Mesenchymal stem cell (in vitro differentiated cells and primary cell): ENCODE measurements around the gene ATF7IP2.

Source experiments
- DNase-seq: peaks from one replicate; pipeline ENCODE4 v3.0.0-alpha.2; 2013
- H2AFZ ChIP-seq: one replicate; pipeline ENCODE4 v1.6.1; 2013; ENCODE audit warnings: low read depth, mild to moderate bottlenecking, control low read depth, inconsistent platforms, low read length, moderate library complexity
- H2AK5ac ChIP-seq: 2 replicates; pipeline ENCODE4 v1.6.1; 2013; ENCODE audit warnings: low read length, moderate library complexity, mild to moderate bottlenecking, inconsistent platforms; ENCODE audit not compliant: severe bottlenecking
- H2BK120ac ChIP-seq: one replicate; pipeline ENCODE4 v1.6.1; 2013; ENCODE audit warnings: low read depth, mild to moderate bottlenecking, inconsistent platforms, low read length, moderate library complexity
- H2BK12ac ChIP-seq, 2 experiments: one replicate each; pipeline ENCODE4 v1.6.1; 2013; ENCODE audit warnings: inconsistent platforms in 2 of 2, low read length in 2 of 2, mild to moderate bottlenecking in 2 of 2, moderate library complexity in 2 of 2, control low read depth in 1 of 2
- H2BK15ac ChIP-seq: one replicate; pipeline ENCODE4 v1.6.1; 2013; ENCODE audit warnings: mild to moderate bottlenecking, low read depth, inconsistent platforms; ENCODE audit not compliant: poor library complexity, severe bottlenecking
- H2BK5ac ChIP-seq: 2 replicates; pipeline ENCODE4 v1.6.1; 2013; ENCODE audit warnings: low read depth, mild to moderate bottlenecking, low read length, control low read depth, inconsistent platforms; ENCODE audit not compliant: poor library complexity, severe bottlenecking
- H3K14ac ChIP-seq, 2 experiments: one replicate each; pipeline ENCODE4 v1.6.1; 2013; ENCODE audit warnings: inconsistent platforms in 2 of 2, low read length in 2 of 2, control low read depth in 1 of 2, mild to moderate bottlenecking in 1 of 2, moderate library complexity in 1 of 2
- H3K18ac ChIP-seq, 2 experiments: one replicate each; pipeline ENCODE4 v1.6.1; 2013; ENCODE audit warnings: inconsistent platforms in 2 of 2, low read length in 2 of 2, control low read depth in 1 of 2, low read depth in 1 of 2, mild to moderate bottlenecking in 1 of 2
- H3K23ac ChIP-seq, 2 experiments: one replicate each; pipeline ENCODE4 v1.6.1; 2013; ENCODE audit warnings: inconsistent platforms in 2 of 2, low read length in 2 of 2, mild to moderate bottlenecking in 2 of 2, moderate library complexity in 2 of 2, control low read depth in 1 of 2
- H3K27ac ChIP-seq: 2 replicates; pipeline ENCODE4 v1.5.1; 2013; ENCODE audit warnings: mild to moderate bottlenecking, moderate library complexity, low read length, control low read depth, inconsistent platforms; ENCODE audit not compliant: poor library complexity, severe bottlenecking
- H3K27me3 ChIP-seq, 2 experiments: 2 replicates each; pipeline versions ENCODE4 v1.6.1 to v1.7.0; 2013; ENCODE audit warnings: low read length in 2 of 2, mild to moderate bottlenecking in 2 of 2, moderate library complexity in 2 of 2, control low read depth in 1 of 2, inconsistent platforms in 1 of 2; ENCODE audit not compliant: control insufficient read depth in 1 of 2, insufficient read depth in 1 of 2
- H3K36me3 ChIP-seq, 2 experiments: 2 replicates each; pipeline versions ENCODE4 v1.6.1 to v1.7.0; 2013; ENCODE audit warnings: low read length in 2 of 2, control low read depth in 1 of 2, inconsistent platforms in 1 of 2, low read depth in 1 of 2, mild to moderate bottlenecking in 1 of 2; ENCODE audit not compliant: insufficient read depth in 2 of 2, control insufficient read depth in 1 of 2
- H3K4ac ChIP-seq, 2 experiments: one replicate each; pipeline ENCODE4 v1.6.1; 2013; ENCODE audit warnings: inconsistent platforms in 2 of 2, low read length in 2 of 2, mild to moderate bottlenecking in 2 of 2, moderate library complexity in 2 of 2, control low read depth in 1 of 2, low read depth in 1 of 2
- H3K4me1 ChIP-seq: 2 replicates; pipeline ENCODE4 v1.6.1; 2013; ENCODE audit warnings: low read depth, low read length, control low read depth; ENCODE audit not compliant: control insufficient read depth, insufficient read depth
- H3K4me2 ChIP-seq: 2 replicates; pipeline ENCODE4 v1.6.1; 2013; ENCODE audit warnings: low read length, mild to moderate bottlenecking, inconsistent platforms; ENCODE audit not compliant: poor library complexity, severe bottlenecking
- H3K4me3 ChIP-seq, 2 experiments: 2 replicates each; pipeline versions ENCODE4 v1.5.1 to v1.7.0; 2013; ENCODE audit warnings: low read length in 2 of 2, mild to moderate bottlenecking in 2 of 2, control low read depth in 1 of 2, low read depth in 1 of 2; ENCODE audit not compliant: insufficient read depth in 1 of 2
- H3K79me1 ChIP-seq: replicated peaks from 2 replicates; pipeline ENCODE4 v1.6.1; 2013; ENCODE audit warnings: mild to moderate bottlenecking, control low read depth, low read length, inconsistent platforms; ENCODE audit not compliant: poor library complexity, severe bottlenecking
- H3K9ac ChIP-seq: 2 replicates; pipeline ENCODE4 v1.7.0; 2013; ENCODE audit warnings: mild to moderate bottlenecking, low read length, moderate library complexity
- H3K9me3 ChIP-seq: 2 replicates; pipeline ENCODE4 v1.7.0; 2013; ENCODE audit warnings: mild to moderate bottlenecking, low read length; ENCODE audit not compliant: control insufficient read depth
- H4K8ac ChIP-seq: one replicate; pipeline ENCODE4 v1.6.1; 2013; ENCODE audit warnings: inconsistent platforms, mild to moderate bottlenecking, low read length, moderate library complexity
- H4K91ac ChIP-seq: one replicate; pipeline ENCODE4 v1.6.1; 2013; ENCODE audit warnings: mild to moderate bottlenecking, low read length, inconsistent platforms
- WGBS: methylation state at CpG from one replicate; pipeline ENCODE4 v1.1.7; 2013; ENCODE audit warnings: mixed read lengths; 5-methylcytosine and 5-hydroxymethylcytosine counted together

The ATF7IP2 gene

GRCh38 chr16:10376229-10376628 lies 9.6 kb upstream of the ATF7IP2 start:
- no peak overlapping the region for H3K27ac ChIP-seq
- no peak overlapping the region for H2AK5ac ChIP-seq
- no peaks in the 10 kb centered on the region for H3K36me3 ChIP-seq
- H2BK5ac ChIP-seq: no peak overlapping the region
- H4K91ac ChIP-seq: no peak overlapping the region
- H2BK15ac ChIP-seq: no peak overlapping the region
- H3K79me1 ChIP-seq: no peaks in the 10 kb centered on the region
- no peak overlapping the region for H2BK120ac ChIP-seq
- no peak overlapping the region for H3K23ac ChIP-seq
- DNase-seq: no peak
- H3K27me3 ChIP-seq: no peaks in the 10 kb centered on the region
- H3K9me3 ChIP-seq: no peaks in the 10 kb centered on the region
- H3K18ac ChIP-seq: no peak overlapping the region
- no peaks in the 10 kb centered on the region for H3K4me1 ChIP-seq
- whole genome bisulfite sequencing: no CpG with 5 or more reads among the region's 1 CpG
- no peak overlapping the region for H2BK12ac ChIP-seq
- no peak overlapping the region for H3K9ac ChIP-seq
- H3K4me2 ChIP-seq: no peak overlapping the region
- H3K14ac ChIP-seq: no peak overlapping the region
- H3K4ac ChIP-seq: no peak overlapping the region
- no peak overlapping the region for H2AFZ ChIP-seq
- no peak overlapping the region for H3K4me3 ChIP-seq
- H4K8ac ChIP-seq: no peak overlapping the region

GRCh38 chr16:10383626-10384025 lies 2.2 kb upstream of the ATF7IP2 start:
- H2BK15ac ChIP-seq: no peak overlapping the region
- H3K27ac ChIP-seq: no peak overlapping the region
- no peak overlapping the region for H3K18ac ChIP-seq
- H3K23ac ChIP-seq: no peak overlapping the region
- H3K4me3 ChIP-seq: no peak overlapping the region
- no peaks in the 10 kb centered on the region for H3K9me3 ChIP-seq
- H2BK120ac ChIP-seq: no peak overlapping the region
- H4K8ac ChIP-seq: no peak overlapping the region
- no peak overlapping the region for H3K14ac ChIP-seq
- no peak overlapping the region for H3K4ac ChIP-seq
- DNase-seq: no peak
- H3K9ac ChIP-seq: no peak overlapping the region
- H2AFZ ChIP-seq: no peak overlapping the region
- no peaks in the 10 kb centered on the region for H3K4me1 ChIP-seq
- no peak overlapping the region for H3K4me2 ChIP-seq
- WGBS: 80% methylated on average over 2 of the region's 3 CpGs
- no peaks in the 10 kb centered on the region for H3K79me1 ChIP-seq
- H4K91ac ChIP-seq: no peak overlapping the region
- H3K27me3 ChIP-seq: no peaks in the 10 kb centered on the region
- no peak overlapping the region for H2BK5ac ChIP-seq
- no peaks in the 10 kb centered on the region for H3K36me3 ChIP-seq
- no peak overlapping the region for H2BK12ac ChIP-seq
- H2AK5ac ChIP-seq: no peak overlapping the region

- H3K36me3 ChIP-seq: no peaks in the 10 kb centered on the region
- no peaks in the 10 kb centered on the region for H3K4me1 ChIP-seq
- peak overlapping the region; percentile 81 to 84 for H3K4me3 ChIP-seq
- peak overlapping the region; percentile 63 for H3K27ac ChIP-seq
- H2BK5ac ChIP-seq: no peak overlapping the region
- no peak overlapping the region for H2AFZ ChIP-seq
- H3K9me3 ChIP-seq: no peaks in the 10 kb centered on the region
- peak; percentile 28 for DNase-seq
- H3K4ac ChIP-seq: no peak overlapping the region
- under 1% methylated on average over 6 of the region's 14 CpGs for WGBS
- H3K79me1 ChIP-seq: peaks cover 9% of the 10 kb centered on the region
- H3K14ac ChIP-seq: no peak overlapping the region
- H2BK12ac ChIP-seq: no peak overlapping the region
- no peak overlapping the region for H2BK120ac ChIP-seq
- no peak overlapping the region for H2BK15ac ChIP-seq
- no peak overlapping the region for H2AK5ac ChIP-seq
- no peaks in the 10 kb centered on the region for H3K27me3 ChIP-seq
- H3K23ac ChIP-seq: no peak overlapping the region
- H4K91ac ChIP-seq: no peak overlapping the region
- H3K18ac ChIP-seq: no peak overlapping the region
- H3K9ac ChIP-seq: peak overlapping the region; percentile 87
- peak overlapping the region; percentile 87 for H3K4me2 ChIP-seq
- no peak overlapping the region for H4K8ac ChIP-seq
Measured at GRCh38 chr16:10386517-10387100, 748 bp downstream of the ATF7IP2 start.

GRCh38 chr16:10387188-10387617 lies 1.3 kb downstream of the ATF7IP2 start:
- peak overlapping the region; percentile 87 for H3K9ac ChIP-seq
- peak; percentile 0 for DNase-seq
- no peak overlapping the region for H2BK120ac ChIP-seq
- no peaks in the 10 kb centered on the region for H3K36me3 ChIP-seq
- H3K4ac ChIP-seq: no peak overlapping the region
- no peak overlapping the region for H3K27ac ChIP-seq
- 48% methylated on average over 2 of the region's 5 CpGs for WGBS
- H3K18ac ChIP-seq: no peak overlapping the region
- no peak overlapping the region for H3K23ac ChIP-seq
- H4K8ac ChIP-seq: no peak overlapping the region
- H2BK12ac ChIP-seq: no peak overlapping the region
- H3K4me2 ChIP-seq: no peak overlapping the region
- H3K4me3 ChIP-seq: peak overlapping the region in 1 of 2 experiments; percentile 81
- no peak overlapping the region for H2AFZ ChIP-seq
- H2BK5ac ChIP-seq: no peak overlapping the region
- no peak overlapping the region for H3K14ac ChIP-seq
- no peak overlapping the region for H2BK15ac ChIP-seq
- no peak overlapping the region for H2AK5ac ChIP-seq
- no peaks in the 10 kb centered on the region for H3K4me1 ChIP-seq
- no peaks in the 10 kb centered on the region for H3K9me3 ChIP-seq
- H4K91ac ChIP-seq: no peak overlapping the region
- H3K79me1 ChIP-seq: peaks cover 9% of the 10 kb centered on the region
- no peaks in the 10 kb centered on the region for H3K27me3 ChIP-seq
